ENCODE data around the gene TMEM63A.

Gene TMEM63A

GRCh38 chr1:225870911-225871310 lies 11.3 kb downstream of the TMEM63A start:
- Histone ChIP-seq H3K9me3 (ENCODE audit: insufficient read depth, low read depth, low read length) (no peaks in the 10 kb centered on the region), H3K4me3 (ENCODE audit: low read length) (no peak overlapping the region), H3K36me3 (ENCODE audit: insufficient read depth, low read depth, low read length) (peaks cover 54% of the 10 kb centered on the region), H3K9ac (ENCODE audit: low read depth, low read length) (no peak overlapping the region), H3K27me3 (ENCODE audit: insufficient read depth, low read length) (no peaks in the 10 kb centered on the region), H3K27ac (ENCODE audit: low read length) (no peak overlapping the region), H3K4me1 (ENCODE audit: insufficient read depth, low read length) (no peaks in the 10 kb centered on the region)

- Histone ChIP-seq H3K27ac (ENCODE audit: low read length) (no peak overlapping the region), H3K9ac (ENCODE audit: low read depth, low read length) (no peak overlapping the region), H3K9me3 (ENCODE audit: insufficient read depth, low read depth, low read length) (no peaks in the 10 kb centered on the region), H3K4me1 (ENCODE audit: insufficient read depth, low read length) (no peaks in the 10 kb centered on the region; the same call in 1 of the 2 replicates), H3K4me3 (ENCODE audit: low read length) (no peak overlapping the region), H3K27me3 (ENCODE audit: insufficient read depth, low read length) (no peaks in the 10 kb centered on the region), H3K36me3 (ENCODE audit: insufficient read depth, low read depth, low read length) (peaks cover 66% of the 10 kb centered on the region)
Measured at GRCh38 chr1:225868631-225869330, 13.4 kb downstream of the TMEM63A start.

- H3K4me1 ChIP-seq (ENCODE audit: insufficient read depth, low read length) = no peaks in the 10 kb centered on the region; the same call in 1 of the 2 replicates
- H3K27ac ChIP-seq (ENCODE audit: low read length) = no peak overlapping the region
- no peaks in the 10 kb centered on the region for H3K9me3 ChIP-seq (ENCODE audit: insufficient read depth, low read depth, low read length)
- H3K36me3 ChIP-seq (ENCODE audit: insufficient read depth, low read depth, low read length) = peaks cover 75% of the 10 kb centered on the region
- H3K4me3 ChIP-seq (ENCODE audit: low read length) = no peak overlapping the region
- no peaks in the 10 kb centered on the region for H3K27me3 ChIP-seq (ENCODE audit: insufficient read depth, low read length)
- no peak overlapping the region for H3K9ac ChIP-seq (ENCODE audit: low read depth, low read length)
Measured at GRCh38 chr1:225866981-225867380, 15.2 kb downstream of the TMEM63A start.

- no peaks in the 10 kb centered on the region for H3K9me3 ChIP-seq (ENCODE audit: insufficient read depth, low read depth, low read length)
- H3K4me1 ChIP-seq (ENCODE audit: insufficient read depth, low read length) = no peaks in the 10 kb centered on the region; the same call in 1 of the 2 replicates
- peaks cover 78% of the 10 kb centered on the region for H3K36me3 ChIP-seq (ENCODE audit: insufficient read depth, low read depth, low read length)
- no peak overlapping the region for H3K27ac ChIP-seq (ENCODE audit: low read length)
- no peak overlapping the region for H3K4me3 ChIP-seq (ENCODE audit: low read length)
- H3K27me3 ChIP-seq (ENCODE audit: insufficient read depth, low read length) = no peaks in the 10 kb centered on the region
- H3K9ac ChIP-seq (ENCODE audit: low read depth, low read length) = no peak overlapping the region; the same call in 1 of the 2 replicates
Measured at GRCh38 chr1:225866061-225866837, 15.9 kb downstream of the TMEM63A start.

GRCh38 chr1:225865514-225865913 lies 16.7 kb downstream of the TMEM63A start:
- H3K36me3 ChIP-seq (ENCODE audit: insufficient read depth, low read depth, low read length) = peaks cover 78% of the 10 kb centered on the region

GRCh38 chr1:225863167-225863566 lies 19.0 kb downstream of the TMEM63A start:
- Histone ChIP-seq H3K36me3 (ENCODE audit: insufficient read depth, low read depth, low read length) (peaks cover 77% of the 10 kb centered on the region), H3K9ac (ENCODE audit: low read depth, low read length) (no peak overlapping the region), H3K27me3 (ENCODE audit: insufficient read depth, low read length) (no peaks in the 10 kb centered on the region), H3K4me1 (ENCODE audit: insufficient read depth, low read length) (no peaks in the 10 kb centered on the region; the same call in 1 of the 2 replicates), H3K27ac (ENCODE audit: low read length) (no peak overlapping the region), H3K4me3 (ENCODE audit: low read length) (no peak overlapping the region), H3K9me3 (ENCODE audit: insufficient read depth, low read depth, low read length) (no peaks in the 10 kb centered on the region)

More at GRCh38 chr1:225865514-225865913, 16.7 kb downstream of the TMEM63A start:
- Histone ChIP-seq H3K27ac (ENCODE audit: low read length) (no peak overlapping the region), H3K4me1 (ENCODE audit: insufficient read depth, low read length) (no peaks in the 10 kb centered on the region; the same call in 1 of the 2 replicates), H3K9ac (ENCODE audit: low read depth, low read length) (no peak overlapping the region), H3K27me3 (ENCODE audit: insufficient read depth, low read length) (no peaks in the 10 kb centered on the region), H3K9me3 (ENCODE audit: insufficient read depth, low read depth, low read length) (no peaks in the 10 kb centered on the region), H3K4me3 (ENCODE audit: low read length) (no peak overlapping the region)

- Histone ChIP-seq H3K27ac (ENCODE audit: low read length) (no peak overlapping the region), H3K36me3 (ENCODE audit: insufficient read depth, low read depth, low read length) (peaks cover 76% of the 10 kb centered on the region), H3K4me1 (ENCODE audit: insufficient read depth, low read length) (no peaks in the 10 kb centered on the region; the same call in 1 of the 2 replicates), H3K4me3 (ENCODE audit: low read length) (no peak overlapping the region), H3K9me3 (ENCODE audit: insufficient read depth, low read depth, low read length) (no peaks in the 10 kb centered on the region), H3K9ac (ENCODE audit: low read depth, low read length) (no peak overlapping the region), H3K27me3 (ENCODE audit: insufficient read depth, low read length) (no peaks in the 10 kb centered on the region)
Measured at GRCh38 chr1:225862581-225862950, 19.6 kb downstream of the TMEM63A start.

GRCh38 chr1:225861834-225862580 lies 20.2 kb downstream of the TMEM63A start:
- H3K9me3 ChIP-seq (ENCODE audit: insufficient read depth, low read depth, low read length) = no peaks in the 10 kb centered on the region
- no peaks in the 10 kb centered on the region for H3K27me3 ChIP-seq (ENCODE audit: insufficient read depth, low read length)
- no peaks in the 10 kb centered on the region; the same call in 1 of the 2 replicates for H3K4me1 ChIP-seq (ENCODE audit: insufficient read depth, low read length)
- H3K4me3 ChIP-seq (ENCODE audit: low read length) = no peak overlapping the region
- H3K9ac ChIP-seq (ENCODE audit: low read depth, low read length) = no peak overlapping the region
- H3K27ac ChIP-seq (ENCODE audit: low read length) = no peak overlapping the region
- peaks cover 73% of the 10 kb centered on the region for H3K36me3 ChIP-seq (ENCODE audit: insufficient read depth, low read depth, low read length)

GRCh38 chr1:225860876-225861441 lies 21.2 kb downstream of the TMEM63A start:
- H3K27me3 ChIP-seq (ENCODE audit: insufficient read depth, low read length) = no peaks in the 10 kb centered on the region
- H3K36me3 ChIP-seq (ENCODE audit: insufficient read depth, low read depth, low read length) = peaks cover 69% of the 10 kb centered on the region

GRCh38 chr1:225860107-225860506 lies 22.1 kb downstream of the TMEM63A start:
- Histone ChIP-seq H3K9ac (ENCODE audit: low read depth, low read length) (no peak overlapping the region), H3K4me3 (ENCODE audit: low read length) (no peak overlapping the region), H3K9me3 (ENCODE audit: insufficient read depth, low read depth, low read length) (no peaks in the 10 kb centered on the region), H3K4me1 (ENCODE audit: insufficient read depth, low read length) (no peaks in the 10 kb centered on the region; the same call in 1 of the 2 replicates), H3K27me3 (ENCODE audit: insufficient read depth, low read length) (no peaks in the 10 kb centered on the region), H3K27ac (ENCODE audit: low read length) (no peak overlapping the region), H3K36me3 (ENCODE audit: insufficient read depth, low read depth, low read length) (peaks cover 68% of the 10 kb centered on the region)

More at GRCh38 chr1:225860876-225861441, 21.2 kb downstream of the TMEM63A start:
- H3K9ac ChIP-seq (ENCODE audit: low read depth, low read length) = no peak overlapping the region
- H3K4me1 ChIP-seq (ENCODE audit: insufficient read depth, low read length) = no peaks in the 10 kb centered on the region; the same call in 1 of the 2 replicates
- no peaks in the 10 kb centered on the region for H3K9me3 ChIP-seq (ENCODE audit: insufficient read depth, low read depth, low read length)
- no peak overlapping the region for H3K4me3 ChIP-seq (ENCODE audit: low read length)
- no peak overlapping the region for H3K27ac ChIP-seq (ENCODE audit: low read length)

GRCh38 chr1:225859151-225859550 lies 23.0 kb downstream of the TMEM63A start:
- H3K27ac ChIP-seq (ENCODE audit: low read length) = no peak overlapping the region
- no peaks in the 10 kb centered on the region for H3K9me3 ChIP-seq (ENCODE audit: insufficient read depth, low read depth, low read length)
- H3K4me1 ChIP-seq (ENCODE audit: insufficient read depth, low read length) = no peaks in the 10 kb centered on the region; the same call in 1 of the 2 replicates
- peaks cover 70% of the 10 kb centered on the region for H3K36me3 ChIP-seq (ENCODE audit: insufficient read depth, low read depth, low read length)
- H3K27me3 ChIP-seq (ENCODE audit: insufficient read depth, low read length) = no peaks in the 10 kb centered on the region
- no peak overlapping the region for H3K4me3 ChIP-seq (ENCODE audit: low read length)
- H3K9ac ChIP-seq (ENCODE audit: low read depth, low read length) = no peak overlapping the region
